Heart right ventricle (tissue), 16 donors: Measurements from ENCODE around the gene CEP104. TPM values are rescaled to one million over a fixed set of nuclear protein-coding genes. Genes with fewer than 3 reads are reported as not detected.
A peak's percentile ranks its signal among the peaks of the same experiment; 100 is the strongest.

Source experiments
- ATAC-seq, 8 donors: fragments of 200-7000 bp; cut with Tn5 transposase; one replicate each; pipeline ENCODE4 v1.9.1; 2020; ENCODE audit warnings: mild to moderate bottlenecking in 8 of 8, moderate library complexity in 8 of 8, moderate number of reproducible peaks in 1 of 8
- DNase-seq, 2 donors: peaks; one replicate each; pipeline ENCODE4 v3.0.0-alpha.2; 2020
- H3K27ac ChIP-seq, 10 donors: fragments of 200-600 bp; sonication (generic) in 2 of 10; one replicate each; pipeline versions ENCODE4 v1.5.0 to v1.8.0; 2020 to 2022; ENCODE audit warnings: mild to moderate bottlenecking in 3 of 10
- H3K27me3 ChIP-seq, 7 donors: fragments of 200-600 bp; one replicate each; pipeline ENCODE4 v1.8.0; 2021 to 2022; ENCODE audit warnings: mild to moderate bottlenecking in 2 of 7
- H3K36me3 ChIP-seq, 9 donors: fragments of 200-600 bp; sonication (generic) in 1 of 9; one replicate each; pipeline versions ENCODE4 v1.5.0 to v1.8.0; 2020 to 2022; ENCODE audit warnings: mild to moderate bottlenecking in 2 of 9
- H3K4me1 ChIP-seq, 9 donors: fragments of 200-600 bp; sonication (generic) in 1 of 9; one replicate each; pipeline versions ENCODE4 v1.5.0 to v1.8.0; 2020 to 2022; ENCODE audit warnings: mild to moderate bottlenecking in 4 of 9
- H3K4me3 ChIP-seq, 10 donors: fragments of 200-600 bp; sonication (generic) in 2 of 10; one replicate each; pipeline versions ENCODE4 v1.5.0 to v1.8.0; 2020 to 2022; ENCODE audit warnings: mild to moderate bottlenecking in 7 of 10, moderate library complexity in 2 of 10
- H3K9me3 ChIP-seq, 11 donors: fragments of 200-600 bp in 10 of 11; sonication (generic) in 2 of 11; one replicate each; pipeline versions ENCODE4 v1.5.0 to v1.8.0; 2013 to 2022; ENCODE audit warnings: mild to moderate bottlenecking in 2 of 11, control low read depth in 1 of 11, moderate library complexity in 1 of 11
- whole genome bisulfite sequencing, 2 donors: extraction: QIAGEN DNeasy Blood & Tissue Kit; methylation state at CpG; one replicate each; pipeline ENCODE4 v1.1.7; 2013; ENCODE audit warnings: inconsistent platforms in 1 of 2; 5-methylcytosine and 5-hydroxymethylcytosine counted together
- intact Hi-C, 10 donors: fragments of 100-400 bp; cut with DNase I; formaldehyde crosslinking; loops; one replicate each; pipeline versions ENCODE4 v1.11.1 to v1.14.2; 2022
- polyA plus RNA-seq, 2 donors: library from polyadenylated mRNA; stranded (reverse); fragments of 200-250 nt; gene quantifications; one replicate each; pipeline ENCODE4 v1.2.3, GENCODE V29; 2013
- total RNA-seq, 10 donors: library from RNA; stranded (reverse); fragmentation: NEBNext Ultra II Directional in 3 of 10; extraction: Animal tissue kit (Norgen Biotek cat#: 25700) in 3 of 10; gene quantifications; one replicate each; pipeline versions ENCODE4 v1.2.1 to v1.2.4, GENCODE V29; 2021 to 2023
- TF ChIP-seq, protein P1 (sequence below), 9 donors: fragments of 200-600 bp; sonication (generic) in 2 of 9; IDR thresholded peaks; one replicate each; pipeline versions ENCODE4 v1.5.0 to v1.8.0; 2021 to 2022; ENCODE audit warnings: antibody characterized with exemption in 9 of 9, mild to moderate bottlenecking in 5 of 9, moderate library complexity in 1 of 9
- donor health status: Arrhythmogenic right ventricular cardiomyopathy.
- donor health status: ischemic (EF 13 %, LVEDD 7.1; RV severe dilation, severe dysfunction).
- donor health status: healthy with polysubstance abuse.
- donor health status: DM: no; HTN: yes; CAD: no.
- donor health status: DM: no; HTN: no; CAD: no.
- donor health status: ischemic (EF 25% LVEDD 6.9; RV normal size, moderate dysfunction).
- donor health status: ischemic (EF 25% LVEDD 5.7; RV mildly dilated, moderate dysfunction).
- donor health status: healthy.
- donor health status: DM: yes; HTN: yes; CAD: no.
- donor health status: Ischemic cardiomyopathy.
- donor health status: ischemic (EF 35%, LVEDD 5.7; RV mildly dilated, moderate dysfunction).
- donor health status: nonischemic (EF 11% LVEDD 7.7; RV severe dilation, severe dysfunction).
- donor health status: DM: yes; HTN: yes; CAD: no.
- donor health status: PGD.
- donor health status: ischemic (EF 29% LVEDD 5.4; RV normal size, mild dysfunction).
- donor health status: nonischemic (EF 23%, LVEDD 6.1; RV moderate dilation, normal function).

The CEP104 gene
- total and polyA plus RNA-seq, 12 donors: 4.9 to 42.9 (median 27.2) TPM

- no peak for DNase-seq
- no peaks in the 10 kb centered on the region for H3K27me3 ChIP-seq
- peaks cover 4 to 97% (median 51%) of the 10 kb centered on the region in 9 donors for H3K36me3 ChIP-seq
- intact Hi-C loops: no loop called here
- WGBS, 2 donors: 85 to 91% methylated on average over 3 of the region's 3 CpGs
- no peak overlapping the region for H3K27ac ChIP-seq
- H3K4me3 ChIP-seq: no peak overlapping the region
- H3K9me3 ChIP-seq: no peaks in the 10 kb centered on the region
- TF ChIP-seq, protein P1, sequence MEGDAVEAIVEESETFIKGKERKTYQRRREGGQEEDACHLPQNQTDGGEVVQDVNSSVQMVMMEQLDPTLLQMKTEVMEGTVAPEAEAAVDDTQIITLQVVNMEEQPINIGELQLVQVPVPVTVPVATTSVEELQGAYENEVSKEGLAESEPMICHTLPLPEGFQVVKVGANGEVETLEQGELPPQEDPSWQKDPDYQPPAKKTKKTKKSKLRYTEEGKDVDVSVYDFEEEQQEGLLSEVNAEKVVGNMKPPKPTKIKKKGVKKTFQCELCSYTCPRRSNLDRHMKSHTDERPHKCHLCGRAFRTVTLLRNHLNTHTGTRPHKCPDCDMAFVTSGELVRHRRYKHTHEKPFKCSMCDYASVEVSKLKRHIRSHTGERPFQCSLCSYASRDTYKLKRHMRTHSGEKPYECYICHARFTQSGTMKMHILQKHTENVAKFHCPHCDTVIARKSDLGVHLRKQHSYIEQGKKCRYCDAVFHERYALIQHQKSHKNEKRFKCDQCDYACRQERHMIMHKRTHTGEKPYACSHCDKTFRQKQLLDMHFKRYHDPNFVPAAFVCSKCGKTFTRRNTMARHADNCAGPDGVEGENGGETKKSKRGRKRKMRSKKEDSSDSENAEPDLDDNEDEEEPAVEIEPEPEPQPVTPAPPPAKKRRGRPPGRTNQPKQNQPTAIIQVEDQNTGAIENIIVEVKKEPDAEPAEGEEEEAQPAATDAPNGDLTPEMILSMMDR (IDR thresholded peaks at IDR 0.05): no peak
- no peak for ATAC-seq
- no peaks in the 10 kb centered on the region for H3K4me1 ChIP-seq
These were observed 10.5 kb downstream of the CEP104 start for GRCh38 chr1:3846541-3846940.

DNA sequence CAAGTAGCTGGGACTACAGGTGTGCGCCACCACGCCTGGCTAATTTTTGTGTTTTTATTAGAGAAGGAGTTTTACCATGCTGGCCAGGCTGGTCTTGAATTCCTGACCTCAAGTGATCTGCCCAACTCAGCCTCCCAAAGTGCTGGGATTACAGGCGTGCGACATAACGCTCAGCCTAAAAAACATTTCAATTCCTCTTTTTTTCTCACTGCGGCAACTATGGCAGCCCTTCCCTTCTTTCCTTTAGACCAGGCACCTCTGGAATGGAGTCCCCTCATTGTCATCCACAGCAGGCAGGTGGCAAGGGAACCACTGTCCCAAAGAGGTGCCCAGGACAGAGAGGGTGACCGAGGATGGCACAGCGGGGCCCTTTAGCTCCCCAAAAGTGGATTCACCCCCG is 14.1 kb downstream of the CEP104 start:
- Histone ChIP-seq H3K36me3 (peaks cover 0 to 97% (median 49%) of the 10 kb centered on the region in 9 donors), H3K4me3 (peak overlapping the region in 1 of 10 donors; percentile 9), H3K9me3 (peaks cover 0 to 5% (median 0%) of the 10 kb centered on the region in 11 donors), H3K27ac (peak overlapping the region in 1 of 10 donors; percentile 70), H3K4me1 (no peaks in the 10 kb centered on the region), H3K27me3 (no peaks in the 10 kb centered on the region)
- TF ChIP-seq, protein P1 (IDR thresholded peaks at IDR 0.05): no peak
- intact Hi-C loops: no loop called here
- WGBS, 2 donors: 90 to 94% methylated on average over 9 of the region's 9 CpGs
- ATAC-seq (no peak), DNase-seq (no peak)

DNA sequence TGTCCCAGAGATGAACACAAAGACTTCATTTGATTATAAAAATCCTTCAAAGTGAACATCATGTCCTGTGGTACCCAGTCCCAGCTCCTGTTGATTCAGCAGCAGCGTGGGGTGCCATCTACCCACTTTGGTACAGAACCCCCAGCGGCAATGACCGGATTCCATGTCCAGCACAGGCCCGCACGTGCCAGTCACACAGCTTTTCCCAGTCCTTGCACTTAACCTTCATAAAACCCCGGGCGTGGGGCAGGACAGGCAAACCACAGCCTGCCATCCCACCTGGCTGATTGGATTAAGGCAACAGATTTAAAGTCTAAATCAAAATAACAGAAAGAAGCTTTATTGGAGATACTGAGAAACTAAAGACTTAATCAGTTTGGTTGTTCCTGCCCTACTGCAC is 15.5 kb downstream of the CEP104 start:
- peaks cover 0 to 17% (median 6%) of the 10 kb centered on the region in 11 donors for H3K9me3 ChIP-seq
- ATAC-seq: no peak
- peaks cover 0 to 97% (median 58%) of the 10 kb centered on the region in 9 donors for H3K36me3 ChIP-seq
- no peak for DNase-seq
- no peaks in the 10 kb centered on the region for H3K4me1 ChIP-seq
- no peaks in the 10 kb centered on the region for H3K27me3 ChIP-seq
- no peak overlapping the region for H3K4me3 ChIP-seq
- intact Hi-C loops: no loop called here
- TF ChIP-seq, protein P1 (IDR thresholded peaks at IDR 0.05): no peak
- H3K27ac ChIP-seq: no peak overlapping the region
- WGBS, 2 donors: 97% methylated on average over 7 of the region's 7 CpGs

- WGBS, 2 donors: 96 to 97% methylated on average over 11 of the region's 11 CpGs
- TF ChIP-seq, protein P1 (IDR thresholded peaks at IDR 0.05): no peak
- no peak overlapping the region for H3K4me3 ChIP-seq
- H3K9me3 ChIP-seq: peaks cover 0 to 17% (median 6%) of the 10 kb centered on the region in 11 donors
- DNase-seq: no peak
- intact Hi-C loops: no loop called here
- peak in 1 of 8 donors; percentile 13 for ATAC-seq
- no peak overlapping the region for H3K27ac ChIP-seq
- peaks cover 0 to 100% (median 58%) of the 10 kb centered on the region in 9 donors for H3K36me3 ChIP-seq
- no peaks in the 10 kb centered on the region for H3K4me1 ChIP-seq
- H3K27me3 ChIP-seq: no peaks in the 10 kb centered on the region
These were observed 18.2 kb downstream of the CEP104 start for GRCh38 chr1:3838788-3839187.
